ENCODE results near the gene LCN1.

- TF ChIP-seq CTCF (IDR thresholded peaks at IDR 0.05) (no peak), POLR2AphosphoS5 (IDR thresholded peaks at IDR 0.05) (no peak)
These were observed 4.2 kb downstream of the LCN1 start for GRCh38 chr9:135525241-135526088.
